K562 (cell line): ENCODE measurements around the gene ZC3H18. TPM values are rescaled to one million over a fixed set of nuclear protein-coding genes. Genes with fewer than 3 reads are reported as not detected.
A peak's percentile ranks its signal among the peaks of the same experiment; 100 is the strongest.

Experiments
- ATAC-seq: fragments of 200-7000 bp; cut with Tn5 transposase; 3 replicates; pipeline ENCODE4 v1.9.1; 2020; ENCODE audit warnings: moderate library complexity
- BruUV-seq: library from RNA; stranded (reverse); fragments of 400-500 nt; replicated peaks from 2 replicates; lab custom pipeline; 2021; lab: Mats Ljungman, UMichigan
- CTCF ChIA-PET: fragments of 300-600 bp; formaldehyde crosslinking; extraction: SDS; loops from one replicate; lab custom pipeline; 2021; ENCODE audit warnings: low intra/inter-chr PET ratio; lab: Yijun Ruan, JAX
- POLR2A ChIA-PET: fragments of 300-600, 350-650 bp; sonication (Branson Sonifier 250); formaldehyde crosslinking; extraction: SDS; loops from one replicate; lab custom pipeline; 2021; ENCODE audit warnings: antibody characterized with exemption, inconsistent platforms; lab: Yijun Ruan, JAX
- DNase-seq, 4 experiments: peaks; one replicate each; pipeline versions ENCODE4 v3.0.0 to v3.0.0-alpha.2; 2011 to 2018; ENCODE audit warnings: low spot score in 3 of 4, mixed read lengths in 3 of 4; ENCODE audit errors: extremely low read depth in 1 of 4
- FAIRE-seq: peaks from 2 replicates; lab custom pipeline; 2011; peaks lifted over from hg19 to GRCh38; lab: Jason Lieb, UNC
- H2AFZ ChIP-seq: 2 replicates; pipeline ENCODE4 v1.6.0; 2011; ENCODE audit warnings: low read depth, low read length, control low read depth, inconsistent platforms
- H3K27ac ChIP-seq: fragments of 200-600 bp; 3 replicates; pipeline ENCODE4 v1.8.0; 2011; ENCODE audit warnings: low read depth, mild to moderate bottlenecking, control low read depth, inconsistent platforms, low read length, moderate library complexity, mixed read lengths; ENCODE audit errors: extremely low read depth
- H3K27me3 ChIP-seq, 2 experiments: fragments of 300-600 bp in 1 of 2; 2 replicates in 1 of 2; 3 replicates in 1 of 2; pipeline versions ENCODE4 v1.6.0 to v1.8.0; 2011; ENCODE audit warnings: inconsistent platforms in 2 of 2, low read length in 2 of 2, mild to moderate bottlenecking in 1 of 2, mixed read lengths in 1 of 2, moderate library complexity in 1 of 2; ENCODE audit not compliant: control insufficient read depth in 2 of 2, insufficient read depth in 2 of 2
- H3K36me3 ChIP-seq: fragments of 300-600 bp; 3 replicates; pipeline ENCODE4 v1.8.0; 2011; ENCODE audit warnings: mild to moderate bottlenecking, low read length, inconsistent platforms; ENCODE audit not compliant: control insufficient read depth, insufficient read depth
- H3K4me1 ChIP-seq, 2 experiments: fragments of 200-600 bp in 1 of 2; replicated peaks in 1 of 2; 2 replicates in 1 of 2; 3 replicates in 1 of 2; pipeline versions ENCODE4 v1.5.1 to v1.8.0; 2011; ENCODE audit warnings: inconsistent platforms in 2 of 2, low read length in 2 of 2, mild to moderate bottlenecking in 1 of 2, mixed read lengths in 1 of 2, moderate library complexity in 1 of 2; ENCODE audit not compliant: control insufficient read depth in 2 of 2, insufficient read depth in 2 of 2
- H3K4me2 ChIP-seq: 2 replicates; pipeline ENCODE4 v1.6.1; 2011; ENCODE audit warnings: low read length, control low read depth, inconsistent platforms, mixed read lengths; ENCODE audit not compliant: insufficient read depth
- H3K4me3 ChIP-seq: fragments of 200-600 bp; sonication (generic), shearing (Covaris generic); 2 replicates; pipeline ENCODE4 v1.5.1; 2016; ENCODE audit warnings: control low read depth, inconsistent platforms
- H3K79me2 ChIP-seq: fragments of 200-600 bp; 3 replicates; pipeline ENCODE4 v1.8.0; 2011; ENCODE audit warnings: low read length, inconsistent platforms; ENCODE audit not compliant: control insufficient read depth, insufficient read depth
- H3K9ac ChIP-seq, 2 experiments: 2 replicates each; pipeline versions ENCODE4 v1.6.0 to v1.6.1; 2011; ENCODE audit warnings: low read depth in 2 of 2, low read length in 2 of 2, control low read depth in 1 of 2, inconsistent platforms in 1 of 2, mild to moderate bottlenecking in 1 of 2, mixed read lengths in 1 of 2; ENCODE audit not compliant: insufficient read depth in 1 of 2
- H3K9me1 ChIP-seq: one replicate; pipeline ENCODE4 v1.6.0; 2011; ENCODE audit warnings: inconsistent platforms, mild to moderate bottlenecking, low read length, moderate library complexity; ENCODE audit not compliant: control insufficient read depth, insufficient read depth
- H3K9me3 ChIP-seq: replicated peaks from 2 replicates; pipeline ENCODE4 v1.5.1; 2011; ENCODE audit warnings: low read depth, low read length, inconsistent platforms; ENCODE audit not compliant: control insufficient read depth, insufficient read depth
- H4K20me1 ChIP-seq: replicated peaks from 2 replicates; pipeline ENCODE4 v1.6.1; 2011; ENCODE audit warnings: low read length, inconsistent platforms, mixed read lengths; ENCODE audit not compliant: control insufficient read depth, insufficient read depth
- ATF2 ChIP-seq: sonication (generic); formaldehyde crosslinking; IDR thresholded peaks from 2 replicates; pipeline ENCODE4 v1.8.1; 2022; ENCODE audit warnings: missing genetic modification reagents
- JUN ChIP-seq, 2 experiments: sonication (generic) in 1 of 2; formaldehyde crosslinking in 1 of 2; IDR thresholded peaks; 2 replicates each; pipeline versions ENCODE4 v1.6.1 to v1.8.0; 2012 to 2022; ENCODE audit warnings: borderline replicate concordance in 2 of 2, mild to moderate bottlenecking in 2 of 2, improper control_type of control experiment in 1 of 2, low read depth in 1 of 2, low read length in 1 of 2, missing genetic modification reagents in 1 of 2
- SPI1 ChIP-seq: IDR thresholded peaks from 2 replicates; pipeline ENCODE4 v1.6.1; 2011; ENCODE audit warnings: low read depth, low read length, control low read depth, borderline replicate concordance
- ZKSCAN1 ChIP-seq: fragments of 150-350 bp; IDR thresholded peaks from 2 replicates; pipeline ENCODE4 v1.6.1; 2016; ENCODE audit warnings: low read depth, low read length
- WGBS: fragments of 100-300 bp; shearing (Covaris generic); methylation state at CpG from one replicate; pipeline ENCODE4 v1.1.6; 2016; ENCODE audit warnings: low coverage, mixed read lengths; ENCODE audit not compliant: insufficient coverage; ENCODE audit errors: missing lambda C conversion rate; 5-methylcytosine and 5-hydroxymethylcytosine counted together
- in situ Hi-C: fragments of 300-500 bp; cut with MboI; formaldehyde crosslinking; loops from 4 replicates; pipeline ENCODE4 v1.15.0; 2018; ENCODE audit warnings: inconsistent platforms, mixed read lengths
- intact Hi-C: fragments of 100-400 bp; cut with micrococcal nuclease; formaldehyde crosslinking; loops from 2 replicates; pipeline ENCODE4 v1.14.2; 2022
- polyA plus RNA-seq, 8 experiments: library from polyadenylated mRNA; depleted of rRNA in 4 of 8; stranded (reverse) in 5 of 8; unstranded in 3 of 8; fragments of >200 nt; fragmentation: Nextera tagmentation in 2 of 8; fragmentation: Illumina TruSeq in 1 of 8; extraction: Ambion mirVana in 2 of 8; extraction: Trizol in 1 of 8; gene quantifications; 2 replicates each; pipeline versions ENCODE4 v1.2.1 to v1.2.3, GENCODE V29; 2011 to 2014; ENCODE audit warnings: inconsistent platforms in 1 of 8, missing spikeins in 1 of 8
- total RNA-seq, 7 experiments: library from RNA; depleted of rRNA in 6 of 7; stranded (reverse); fragments of >200 nt in 6 of 7; fragmentation: Illumina TruSeq in 2 of 7; extraction: Trizol in 2 of 7; gene quantifications; 2 replicates each; pipeline versions ENCODE4 v1.2.1 to v1.2.3, GENCODE V29; 2011 to 2021; ENCODE audit warnings: low replicate concordance in 1 of 7

Gene ZC3H18
- total and polyA plus RNA-seq, 9 of the 15 experiments (the other 6 are each of a cell fraction or from before 2014, with no cell fraction given) = 1.7 to 88.7 (median 26.9) TPM

GRCh38 chr16:88599092-88599733, 29.0 kb downstream of the ZC3H18 start:
- no peak for ATAC-seq
- TF ChIP-seq ATF2 (CRISPR knock-in tag) (no peak), SPI1 (peak; percentile 94), JUN (IDR thresholded peaks at IDR 0.05; ENCODE audit: borderline replicate concordance, low read depth, low read length) (no peak), JUN (CRISPR knock-in tag; IDR thresholded peaks at IDR 0.05; ENCODE audit: borderline replicate concordance) (no peak), ZKSCAN1 (no peak)
- intact Hi-C loops = no loop called here
- Histone ChIP-seq H3K4me1 (peaks cover 0 to 6% of the 10 kb centered on the region in 2 experiments; a peak in 1 of 5 replicates), H3K9ac (peak overlapping the region in 1 of 2 experiments; percentile 14; a peak in 1 of 4 replicates), H3K27me3 (no peaks in the 10 kb centered on the region), H3K4me2 (no peak overlapping the region), H3K9me3 (no peaks in the 10 kb centered on the region), H3K36me3 (peaks cover 75% of the 10 kb centered on the region), H4K20me1 (no peaks in the 10 kb centered on the region), H3K9me1 (no peaks in the 10 kb centered on the region), H3K4me3 (no peak overlapping the region), H3K79me2 (peaks cover 6% of the 10 kb centered on the region; the same call in 1 of the 3 replicates), H2AFZ (no peak overlapping the region), H3K27ac (no peak overlapping the region)
- ChIA-PET POLR2A (interaction anchor here (1.0 kb wide), 1 partner anchor 18 kb away, joined by 3 read pairs; no protein-coding TSS in a partner anchor), CTCF (no interaction called here)
- no peak for FAIRE-seq
- in situ Hi-C loops = no loop called here
- BruUV-seq = no TSS peak
- no peak for DNase-seq
- 86% methylated on average over 14 of the region's 14 CpGs for WGBS
